ENCODE results near the gene GRXCR2. TPM values are rescaled to one million over a fixed set of nuclear protein-coding genes. Genes with fewer than 3 reads are reported as not detected.
A peak's percentile ranks its signal among the peaks of the same experiment; 100 is the strongest.

GRXCR2 gene
- total and polyA plus RNA-seq, 2 of the 13 experiments (the other 11 are each of a cell fraction or from before 2014, with no cell fraction given): not detected

DNA sequence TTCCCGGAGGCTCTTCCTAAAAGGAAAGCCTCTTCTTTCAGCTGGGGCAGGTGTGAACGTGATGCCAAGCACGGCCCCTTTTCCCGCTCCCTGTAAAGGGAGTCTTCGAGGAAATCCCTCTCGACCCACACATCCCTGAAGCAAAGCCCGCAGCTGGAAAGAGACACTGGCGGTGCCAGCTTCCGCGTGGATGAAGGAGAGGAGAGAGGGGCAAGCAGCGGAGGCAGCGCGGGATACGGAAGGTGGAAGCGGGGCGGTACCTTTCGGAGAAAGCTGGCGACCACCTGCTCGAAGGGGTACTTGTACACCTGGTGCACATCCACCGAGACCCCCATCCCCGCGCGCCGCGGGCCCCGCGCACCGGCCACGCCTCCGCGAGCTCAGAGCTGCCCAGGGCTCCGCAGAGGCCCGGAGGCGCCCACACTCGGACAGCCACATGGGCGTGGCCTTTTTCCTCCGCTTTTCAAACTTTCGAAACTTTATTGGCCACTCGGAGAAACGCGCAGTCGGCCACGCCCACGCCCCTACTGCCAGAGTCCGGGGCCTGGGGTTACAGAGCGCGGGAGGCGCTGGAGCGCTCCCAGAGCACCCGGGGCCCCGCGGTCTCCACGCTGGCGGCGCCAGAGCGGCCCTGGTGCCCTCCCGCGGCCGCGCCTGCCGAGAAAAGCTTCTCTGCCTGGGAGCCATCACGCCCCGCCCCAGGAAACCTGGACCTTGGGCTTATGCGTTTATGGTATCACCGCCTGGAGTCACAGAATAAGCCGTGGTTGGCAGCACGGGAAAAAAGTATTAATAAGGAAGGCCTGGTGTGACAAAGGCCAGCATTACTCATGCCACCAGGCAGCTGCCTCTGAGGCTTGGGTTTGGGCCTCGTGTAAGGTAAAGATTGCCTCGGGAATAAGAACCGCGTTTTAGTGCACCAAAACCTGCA, 37.6 kb downstream of the GRXCR2 start, which contains the start of gene PRELID2 (continued):
- TF ChIP-seq, protein P1, sequence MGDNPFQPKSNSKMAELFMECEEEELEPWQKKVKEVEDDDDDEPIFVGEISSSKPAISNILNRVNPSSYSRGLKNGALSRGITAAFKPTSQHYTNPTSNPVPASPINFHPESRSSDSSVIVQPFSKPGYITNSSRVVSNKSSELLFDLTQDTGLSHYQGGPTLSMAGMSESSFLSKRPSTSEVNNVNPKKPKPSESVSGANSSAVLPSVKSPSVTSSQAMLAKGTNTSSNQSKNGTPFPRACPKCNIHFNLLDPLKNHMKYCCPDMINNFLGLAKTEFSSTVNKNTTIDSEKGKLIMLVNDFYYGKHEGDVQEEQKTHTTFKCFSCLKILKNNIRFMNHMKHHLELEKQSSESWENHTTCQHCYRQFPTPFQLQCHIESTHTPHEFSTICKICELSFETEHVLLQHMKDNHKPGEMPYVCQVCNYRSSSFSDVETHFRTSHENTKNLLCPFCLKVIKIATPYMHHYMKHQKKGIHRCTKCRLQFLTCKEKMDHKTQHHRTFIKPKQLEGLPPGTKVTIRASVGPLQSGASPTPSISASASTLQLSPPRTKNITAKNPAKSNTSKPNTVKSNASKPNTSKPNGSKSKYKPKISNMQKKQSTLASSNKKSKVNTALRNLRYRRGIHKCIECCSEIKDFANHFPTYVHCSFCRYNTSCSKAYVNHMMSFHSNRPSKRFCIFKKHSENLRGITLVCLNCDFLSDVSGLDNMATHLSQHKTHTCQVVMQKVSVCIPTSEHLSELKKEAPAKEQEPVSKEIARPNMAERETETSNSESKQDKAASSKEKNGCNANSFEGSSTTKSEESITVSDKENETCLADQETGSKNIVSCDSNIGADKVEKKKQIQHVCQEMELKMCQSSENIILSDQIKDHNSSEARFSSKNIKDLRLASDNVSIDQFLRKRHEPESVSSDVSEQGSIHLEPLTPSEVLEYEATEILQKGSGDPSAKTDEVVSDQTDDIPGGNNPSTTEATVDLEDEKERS (CRISPR knock-in tag; IDR thresholded peaks at IDR 0.05): no peak
- 0 out of 2 replicates have a peak, but pooled peaks have one; percentile 11 for TF ChIP-seq ZFP1 (CRISPR knock-in tag; IDR thresholded peaks at IDR 0.05)
- peak; percentile 55 for TF ChIP-seq ZNF552 (CRISPR knock-in tag; IDR thresholded peaks at IDR 0.05; ENCODE audit: borderline replicate concordance)
- TF ChIP-seq TBL1XR1 (IDR thresholded peaks at IDR 0.05; ENCODE audit: borderline replicate concordance, low read length, partially characterized antibody): peak; percentile 33
- TF ChIP-seq TMF1 (CRISPR knock-in tag; IDR thresholded peaks at IDR 0.05; ENCODE audit: low read depth): 0 out of 2 replicates have a peak, but pooled peaks have one; percentile 57
- TF ChIP-seq ELF3 (CRISPR knock-in tag; IDR thresholded peaks at IDR 0.05): peak; percentile 54
- TF ChIP-seq, protein P2, sequence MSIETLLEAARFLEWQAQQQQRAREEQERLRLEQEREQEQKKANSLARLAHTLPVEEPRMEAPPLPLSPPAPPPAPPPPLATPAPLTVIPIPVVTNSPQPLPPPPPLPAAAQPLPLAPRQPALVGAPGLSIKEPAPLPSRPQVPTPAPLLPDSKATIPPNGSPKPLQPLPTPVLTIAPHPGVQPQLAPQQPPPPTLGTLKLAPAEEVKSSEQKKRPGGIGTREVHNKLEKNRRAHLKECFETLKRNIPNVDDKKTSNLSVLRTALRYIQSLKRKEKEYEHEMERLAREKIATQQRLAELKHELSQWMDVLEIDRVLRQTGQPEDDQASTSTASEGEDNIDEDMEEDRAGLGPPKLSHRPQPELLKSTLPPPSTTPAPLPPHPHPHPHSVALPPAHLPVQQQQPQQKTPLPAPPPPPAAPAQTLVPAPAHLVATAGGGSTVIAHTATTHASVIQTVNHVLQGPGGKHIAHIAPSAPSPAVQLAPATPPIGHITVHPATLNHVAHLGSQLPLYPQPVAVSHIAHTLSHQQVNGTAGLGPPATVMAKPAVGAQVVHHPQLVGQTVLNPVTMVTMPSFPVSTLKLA (IDR thresholded peaks at IDR 0.05): 0 out of 2 replicates have a peak, but pooled peaks have one; percentile 14
- TF ChIP-seq, protein P3, sequence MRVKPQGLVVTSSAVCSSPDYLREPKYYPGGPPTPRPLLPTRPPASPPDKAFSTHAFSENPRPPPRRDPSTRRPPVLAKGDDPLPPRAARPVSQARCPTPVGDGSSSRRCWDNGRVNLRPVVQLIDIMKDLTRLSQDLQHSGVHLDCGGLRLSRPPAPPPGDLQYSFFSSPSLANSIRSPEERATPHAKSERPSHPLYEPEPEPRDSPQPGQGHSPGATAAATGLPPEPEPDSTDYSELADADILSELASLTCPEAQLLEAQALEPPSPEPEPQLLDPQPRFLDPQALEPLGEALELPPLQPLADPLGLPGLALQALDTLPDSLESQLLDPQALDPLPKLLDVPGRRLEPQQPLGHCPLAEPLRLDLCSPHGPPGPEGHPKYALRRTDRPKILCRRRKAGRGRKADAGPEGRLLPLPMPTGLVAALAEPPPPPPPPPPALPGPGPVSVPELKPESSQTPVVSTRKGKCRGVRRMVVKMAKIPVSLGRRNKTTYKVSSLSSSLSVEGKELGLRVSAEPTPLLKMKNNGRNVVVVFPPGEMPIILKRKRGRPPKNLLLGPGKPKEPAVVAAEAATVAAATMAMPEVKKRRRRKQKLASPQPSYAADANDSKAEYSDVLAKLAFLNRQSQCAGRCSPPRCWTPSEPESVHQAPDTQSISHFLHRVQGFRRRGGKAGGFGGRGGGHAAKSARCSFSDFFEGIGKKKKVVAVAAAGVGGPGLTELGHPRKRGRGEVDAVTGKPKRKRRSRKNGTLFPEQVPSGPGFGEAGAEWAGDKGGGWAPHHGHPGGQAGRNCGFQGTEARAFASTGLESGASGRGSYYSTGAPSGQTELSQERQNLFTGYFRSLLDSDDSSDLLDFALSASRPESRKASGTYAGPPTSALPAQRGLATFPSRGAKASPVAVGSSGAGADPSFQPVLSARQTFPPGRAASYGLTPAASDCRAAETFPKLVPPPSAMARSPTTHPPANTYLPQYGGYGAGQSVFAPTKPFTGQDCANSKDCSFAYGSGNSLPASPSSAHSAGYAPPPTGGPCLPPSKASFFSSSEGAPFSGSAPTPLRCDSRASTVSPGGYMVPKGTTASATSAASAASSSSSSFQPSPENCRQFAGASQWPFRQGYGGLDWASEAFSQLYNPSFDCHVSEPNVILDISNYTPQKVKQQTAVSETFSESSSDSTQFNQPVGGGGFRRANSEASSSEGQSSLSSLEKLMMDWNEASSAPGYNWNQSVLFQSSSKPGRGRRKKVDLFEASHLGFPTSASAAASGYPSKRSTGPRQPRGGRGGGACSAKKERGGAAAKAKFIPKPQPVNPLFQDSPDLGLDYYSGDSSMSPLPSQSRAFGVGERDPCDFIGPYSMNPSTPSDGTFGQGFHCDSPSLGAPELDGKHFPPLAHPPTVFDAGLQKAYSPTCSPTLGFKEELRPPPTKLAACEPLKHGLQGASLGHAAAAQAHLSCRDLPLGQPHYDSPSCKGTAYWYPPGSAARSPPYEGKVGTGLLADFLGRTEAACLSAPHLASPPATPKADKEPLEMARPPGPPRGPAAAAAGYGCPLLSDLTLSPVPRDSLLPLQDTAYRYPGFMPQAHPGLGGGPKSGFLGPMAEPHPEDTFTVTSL (CRISPR knock-in tag; IDR thresholded peaks at IDR 0.05; ENCODE audit: borderline replicate concordance): peak; percentile 22
- TF ChIP-seq, protein P4, sequence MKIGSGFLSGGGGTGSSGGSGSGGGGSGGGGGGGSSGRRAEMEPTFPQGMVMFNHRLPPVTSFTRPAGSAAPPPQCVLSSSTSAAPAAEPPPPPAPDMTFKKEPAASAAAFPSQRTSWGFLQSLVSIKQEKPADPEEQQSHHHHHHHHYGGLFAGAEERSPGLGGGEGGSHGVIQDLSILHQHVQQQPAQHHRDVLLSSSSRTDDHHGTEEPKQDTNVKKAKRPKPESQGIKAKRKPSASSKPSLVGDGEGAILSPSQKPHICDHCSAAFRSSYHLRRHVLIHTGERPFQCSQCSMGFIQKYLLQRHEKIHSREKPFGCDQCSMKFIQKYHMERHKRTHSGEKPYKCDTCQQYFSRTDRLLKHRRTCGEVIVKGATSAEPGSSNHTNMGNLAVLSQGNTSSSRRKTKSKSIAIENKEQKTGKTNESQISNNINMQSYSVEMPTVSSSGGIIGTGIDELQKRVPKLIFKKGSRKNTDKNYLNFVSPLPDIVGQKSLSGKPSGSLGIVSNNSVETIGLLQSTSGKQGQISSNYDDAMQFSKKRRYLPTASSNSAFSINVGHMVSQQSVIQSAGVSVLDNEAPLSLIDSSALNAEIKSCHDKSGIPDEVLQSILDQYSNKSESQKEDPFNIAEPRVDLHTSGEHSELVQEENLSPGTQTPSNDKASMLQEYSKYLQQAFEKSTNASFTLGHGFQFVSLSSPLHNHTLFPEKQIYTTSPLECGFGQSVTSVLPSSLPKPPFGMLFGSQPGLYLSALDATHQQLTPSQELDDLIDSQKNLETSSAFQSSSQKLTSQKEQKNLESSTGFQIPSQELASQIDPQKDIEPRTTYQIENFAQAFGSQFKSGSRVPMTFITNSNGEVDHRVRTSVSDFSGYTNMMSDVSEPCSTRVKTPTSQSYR (CRISPR knock-in tag; IDR thresholded peaks at IDR 0.05; ENCODE audit: borderline replicate concordance): peak; percentile 10; the same call in 1 of the 2 replicates
- TF ChIP-seq RNF2 (conservative IDR thresholded peaks at IDR 0.05; ENCODE audit: low read depth): peak; percentile 84
- TF ChIP-seq TAF1 (CRISPR knock-in tag; IDR thresholded peaks at IDR 0.05): peak; percentile 74
- peak; percentile 87 for TF ChIP-seq POLR2G (IDR thresholded peaks at IDR 0.05; ENCODE audit: low read depth, low read length)
- TF ChIP-seq YY1 (IDR thresholded peaks at IDR 0.05; ENCODE audit: insufficient read depth, insufficient replicate concordance, low read depth, low read length): peak; percentile 82
